ENCODE data around the gene CDA.
"Not testable (repeated sequence)": the region's sequence is repeated elsewhere in the genome, so short reads cannot be mapped to it uniquely, and the experiment has no call there.

Gene CDA

GRCh38 chr1:20587661-20588053 lies 1.2 kb upstream of the CDA start:
- no peak for DNase-seq

DNA sequence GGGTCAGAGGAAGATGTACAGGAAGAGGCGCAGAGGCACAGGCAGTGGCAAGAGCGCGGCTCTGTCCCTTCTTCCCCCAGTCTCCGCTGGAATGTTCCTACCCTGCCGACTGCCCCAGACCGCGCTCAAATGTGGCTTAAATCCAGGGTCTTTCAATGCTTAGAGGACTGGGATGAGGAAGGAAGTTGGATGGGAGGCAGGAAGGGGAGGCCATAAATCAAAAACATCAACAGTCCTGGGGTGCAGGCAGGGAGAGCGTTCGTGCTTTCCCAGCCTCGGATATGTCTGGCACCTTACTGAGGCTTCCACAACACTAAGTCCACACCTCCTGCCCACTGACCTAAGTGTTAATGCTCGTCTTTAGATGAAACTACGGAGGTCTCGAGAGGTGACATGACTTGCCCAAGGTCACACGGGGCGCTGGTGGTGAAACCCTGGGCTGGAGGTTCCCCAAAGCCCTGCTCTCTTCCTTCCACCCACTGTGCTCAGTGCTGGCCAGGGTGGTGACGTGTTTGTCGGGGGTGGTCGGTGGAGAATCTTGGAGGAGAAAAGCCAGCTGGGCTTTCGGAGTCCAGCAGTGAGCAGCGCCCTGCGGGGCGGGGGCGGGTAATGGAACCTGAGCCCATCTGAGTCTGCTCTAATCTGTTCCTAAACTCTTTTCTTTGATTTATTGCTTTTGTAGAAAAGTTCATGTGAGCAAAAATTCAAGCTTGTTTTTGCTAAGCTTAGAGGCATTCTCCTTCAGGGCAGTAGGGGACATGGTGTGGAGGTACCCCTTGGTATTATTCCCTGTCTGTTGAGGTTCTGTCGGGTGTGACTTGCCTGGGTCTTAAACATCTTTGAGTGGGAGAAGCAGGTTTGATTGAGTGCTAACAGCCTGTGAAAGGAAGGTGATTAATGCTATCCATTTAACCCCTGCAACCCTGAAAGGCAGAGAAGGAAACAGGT lies 708 bp downstream of the CDA start:
- no peak for DNase-seq

GRCh38 chr1:20590306-20590777 lies 1.4 kb downstream of the CDA start:
- no peak for DNase-seq

GRCh38 chr1:20593756-20594155 lies 4.9 kb downstream of the CDA start:
- no peak for DNase-seq

- DNase-seq = no peak
Observed at GRCh38 chr1:20594746-20595145, 5.8 kb downstream of the CDA start.

DNA sequence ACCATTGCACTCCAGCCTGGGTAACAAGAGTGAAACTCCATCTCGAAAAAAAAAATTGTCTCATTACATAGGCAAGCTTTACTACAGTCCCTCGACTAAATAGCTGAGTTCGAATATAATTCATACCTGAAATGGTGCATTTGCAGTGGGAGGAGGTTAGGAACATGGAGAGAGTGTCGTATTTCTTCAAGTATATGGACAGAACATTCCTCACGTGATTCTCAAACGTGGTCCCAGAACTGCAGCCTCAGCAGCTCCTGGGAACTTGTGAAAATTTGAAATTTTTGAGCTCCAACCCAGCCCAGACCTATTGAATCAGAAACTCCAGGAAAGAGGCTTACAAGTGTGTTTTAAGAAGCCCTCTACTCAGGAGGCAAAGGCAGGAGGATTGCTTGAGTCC lies 7.2 kb downstream of the CDA start:
- no peak for DNase-seq

GRCh38 chr1:20597650-20598049 lies 8.8 kb downstream of the CDA start:
- no peak for DNase-seq

- DNase-seq = no peak
Observed at GRCh38 chr1:20600156-20600555, 11.3 kb downstream of the CDA start.

DNA sequence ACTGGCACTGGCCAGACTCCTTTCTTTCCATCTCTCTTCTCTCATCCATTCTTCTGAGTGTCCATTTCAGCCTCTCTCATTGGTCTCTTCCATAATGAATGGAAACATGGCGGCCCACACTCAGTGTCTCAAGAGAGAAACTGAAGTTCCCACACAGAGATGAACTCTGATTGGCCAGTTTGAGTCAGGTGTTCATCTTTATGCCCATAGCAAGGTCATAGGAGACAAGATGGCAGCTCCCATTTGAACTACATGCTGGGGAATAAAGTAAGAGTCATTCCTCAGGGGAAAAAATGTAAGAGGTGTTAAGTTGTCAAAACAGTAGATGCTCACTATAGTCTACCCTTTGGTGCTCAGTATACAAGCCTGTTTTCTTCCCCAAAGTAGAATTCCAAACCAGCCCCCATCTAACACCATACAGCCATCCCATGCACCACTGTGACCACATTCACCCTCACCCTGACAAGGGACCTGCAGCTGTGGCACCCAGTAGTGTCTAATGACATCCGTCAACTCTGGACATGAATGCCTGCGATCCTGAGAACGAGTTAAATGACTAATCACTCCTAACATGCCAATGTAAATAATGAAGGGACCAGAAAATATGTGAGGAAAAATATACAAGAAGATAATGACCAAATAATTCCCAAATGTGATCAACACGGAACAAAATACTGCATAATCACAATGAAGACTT lies 12.4 kb downstream of the CDA start:
- DNase-seq = no peak

DNA sequence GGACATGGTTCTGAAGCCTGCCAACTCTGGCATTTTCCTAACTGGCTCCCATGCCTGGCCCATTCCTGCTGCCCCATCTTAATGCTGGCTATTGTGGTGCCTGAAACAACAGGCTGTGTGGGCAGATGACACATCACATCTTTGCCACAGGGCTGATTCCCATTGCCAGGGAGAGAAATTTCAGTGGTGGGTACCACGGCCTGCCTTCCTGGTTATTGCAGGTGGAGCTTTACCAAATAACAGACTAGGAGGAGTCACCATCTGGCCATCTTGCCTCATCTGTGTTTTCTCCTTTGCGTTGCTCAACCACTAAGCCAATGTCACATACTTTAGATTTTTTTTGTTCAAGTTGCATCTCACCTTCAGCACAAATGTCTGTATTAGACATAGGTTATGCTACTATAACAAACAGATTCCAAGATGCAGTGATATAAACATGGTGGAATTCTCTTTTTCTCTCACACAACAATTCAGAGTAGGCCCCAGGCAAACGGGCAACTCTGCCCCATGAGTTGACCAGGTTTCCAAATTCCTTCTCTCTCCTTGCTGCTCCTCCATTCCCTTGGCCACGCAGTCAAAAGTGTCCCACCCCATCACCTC lies 14.1 kb downstream of the CDA start:
- DNase-seq = no peak

DNA sequence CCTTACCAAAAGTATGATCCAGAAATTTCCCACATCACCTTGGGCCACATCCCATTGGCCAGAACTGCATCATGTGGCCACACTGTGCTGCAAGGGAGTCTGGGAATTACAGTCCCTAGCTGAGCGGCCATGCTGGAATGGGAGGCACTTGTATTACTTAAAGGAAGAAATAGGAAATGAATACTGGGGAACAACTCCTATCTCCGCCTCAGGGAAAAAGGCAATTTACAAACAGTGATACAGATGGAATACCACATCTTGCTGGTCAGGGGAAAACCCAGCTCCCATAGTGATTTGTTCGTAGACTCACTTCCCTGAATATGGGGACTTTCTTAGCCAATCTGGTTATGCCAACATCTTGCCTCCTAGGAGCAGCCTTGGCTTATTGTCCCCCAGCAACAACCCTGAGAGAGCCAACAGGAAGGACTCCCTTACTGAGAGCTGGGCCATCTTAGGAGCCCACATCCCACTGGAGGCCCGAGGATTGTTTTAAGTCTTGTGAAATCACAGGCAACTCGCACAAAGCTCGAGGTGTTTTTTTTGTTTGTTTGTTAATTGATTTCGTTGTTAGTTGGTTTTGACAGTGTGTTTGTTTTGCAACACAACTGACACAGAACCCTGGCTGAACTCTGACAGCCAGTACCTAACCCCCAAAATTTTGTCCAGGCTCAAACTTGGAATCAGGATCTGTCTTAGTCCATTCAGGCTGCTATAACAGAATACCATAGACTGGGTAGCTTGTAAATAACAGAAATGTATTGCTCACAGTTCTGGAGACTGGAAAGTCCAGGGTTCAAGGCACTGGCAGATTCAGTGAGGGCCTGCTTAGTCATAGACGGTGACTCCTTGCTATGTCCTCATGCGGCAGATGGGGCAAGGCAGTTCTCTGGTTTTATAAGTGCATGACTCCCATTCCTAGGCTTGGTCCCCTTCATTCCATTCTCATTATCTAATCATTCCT lies 14.9 kb downstream of the CDA start:
- no peak for DNase-seq

- DNase-seq = no peak
Observed at GRCh38 chr1:20604678-20605077, 15.8 kb downstream of the CDA start.

DNA sequence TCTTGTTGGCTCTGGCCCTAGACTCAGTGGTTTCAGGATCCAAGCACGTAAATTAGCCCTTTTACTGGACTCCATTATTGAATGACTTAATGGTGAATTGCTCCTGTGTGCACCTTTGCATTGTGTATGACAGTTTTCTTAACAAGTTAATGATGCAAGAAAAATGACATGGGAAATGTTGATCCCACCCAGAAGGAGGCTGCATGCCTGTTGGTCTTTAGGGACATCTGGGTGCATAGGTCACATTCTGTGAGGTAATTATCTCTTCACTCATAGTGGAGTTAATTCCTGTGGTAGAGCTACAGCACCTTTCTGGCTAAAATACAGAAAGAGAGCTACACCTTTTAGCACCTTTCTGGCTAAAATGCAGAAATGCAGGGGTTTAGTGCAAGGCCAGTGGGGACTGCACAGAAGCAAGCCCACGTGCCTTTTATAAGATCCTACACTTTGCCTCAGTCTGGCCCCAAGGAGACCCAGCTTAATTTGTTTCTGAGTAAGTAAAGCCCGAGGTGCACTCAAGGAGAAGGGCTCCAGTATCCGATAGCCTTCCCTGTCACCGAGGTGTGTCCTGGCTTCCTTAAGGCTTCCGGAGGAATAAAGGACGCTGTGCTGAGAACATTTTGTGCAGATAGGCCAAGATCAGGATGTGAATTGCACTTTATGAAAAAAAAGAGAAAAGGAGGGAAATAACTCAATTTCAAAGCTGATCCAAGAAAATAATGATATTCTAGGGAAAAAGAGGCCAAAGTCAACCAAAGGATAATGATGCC lies 18.1 kb downstream of the CDA start:
- not testable (repeated sequence) for DNase-seq

DNA sequence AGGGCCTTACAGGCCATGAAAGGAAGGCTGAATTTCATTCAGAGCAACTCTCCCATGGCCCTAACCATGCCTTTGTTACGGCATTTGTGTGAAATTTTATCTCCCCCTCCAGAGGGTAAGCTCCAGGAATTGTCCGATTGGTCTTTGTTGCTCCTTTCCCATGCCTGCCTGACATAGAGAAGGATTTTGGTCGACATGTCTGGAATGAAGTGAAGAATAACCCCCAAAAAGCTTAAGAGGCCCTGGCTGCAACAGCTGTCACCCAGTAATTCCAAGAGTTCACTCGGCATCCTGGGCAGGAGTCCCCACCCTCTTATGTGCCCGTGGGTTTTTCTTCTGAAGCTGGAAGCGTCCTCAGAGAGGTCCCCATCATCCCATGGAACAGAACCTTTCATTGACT lies 20.6 kb downstream of the CDA start:
- no peak for DNase-seq

DNA sequence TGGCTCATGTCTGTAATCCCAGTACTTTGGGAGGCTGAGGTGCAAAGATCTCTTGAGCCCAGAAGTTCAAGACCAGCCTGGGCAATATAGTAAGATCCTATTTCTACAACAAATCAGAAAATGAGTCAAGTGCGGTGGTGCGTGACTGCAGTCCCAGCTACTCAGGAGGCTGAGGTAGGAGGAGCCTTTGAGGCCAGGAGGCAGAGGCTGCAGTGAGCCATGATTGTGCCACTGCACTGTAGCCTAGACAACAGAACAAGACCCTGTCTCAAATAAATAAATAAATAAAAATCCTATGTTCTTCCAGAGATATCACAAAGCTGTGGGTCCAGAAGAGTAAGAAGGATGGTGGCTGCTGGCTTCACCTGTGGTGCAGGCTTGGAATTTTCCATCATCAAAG lies 22.1 kb downstream of the CDA start:
- DNase-seq = no peak

- no peak for DNase-seq
Observed at GRCh38 chr1:20611652-20612051, 22.8 kb downstream of the CDA start.

- DNase-seq = no peak
Observed at GRCh38 chr1:20612221-20612746, 23.4 kb downstream of the CDA start.

GRCh38 chr1:20614131-20614579 lies 25.3 kb downstream of the CDA start:
- DNase-seq = no peak

GRCh38 chr1:20615946-20616846 lies 27.3 kb downstream of the CDA start:
- no peak for DNase-seq

- DNase-seq = no peak
Observed at GRCh38 chr1:20616847-20617487, 28.1 kb downstream of the CDA start.
